ENCODE data around the gene ADARB2. TPM values are rescaled to one million over a fixed set of nuclear protein-coding genes. Genes with fewer than 3 reads are reported as not detected.

The ADARB2 gene
- total and polyA plus RNA-seq, 2 experiments from 2014 or later = 2.0 to 5.0 TPM

DNA sequence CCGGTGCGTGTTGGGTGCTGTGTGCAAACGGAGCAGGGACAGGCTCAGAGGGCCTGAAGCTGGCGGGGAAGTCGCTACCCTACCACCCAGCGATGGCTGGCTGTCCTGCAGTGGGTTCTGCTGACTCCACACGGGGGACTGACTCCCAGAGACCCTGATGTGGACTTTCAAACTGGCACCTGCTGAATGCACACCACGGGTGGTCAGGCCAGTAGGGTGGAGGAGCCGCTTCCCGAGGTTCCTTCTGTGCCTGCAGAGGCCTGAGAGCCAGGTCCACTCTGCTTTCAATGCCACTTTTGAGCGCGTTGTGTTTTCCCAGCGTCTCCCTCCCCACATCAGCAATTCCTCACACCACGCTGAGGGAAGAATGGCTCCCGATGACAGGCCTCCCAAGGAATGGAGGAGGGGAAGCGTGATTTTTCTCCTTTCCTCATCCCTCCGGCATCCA lies 135.3 kb downstream of the ADARB2 start:
- DNase-seq (ENCODE audit: low spot score) (no peak), ATAC-seq (no peak)
- Mint-ChIP-seq H3K4me3 (no peak overlapping the region), H3K36me3 (ENCODE audit: low read depth) (no peaks in the 10 kb centered on the region), H3K9me3 (no peaks in the 10 kb centered on the region), H3K27me3 (ENCODE audit: insufficient read depth, low read depth, poor library complexity) (peaks cover 6% of the 10 kb centered on the region), H3K4me1 (peaks cover 10% of the 10 kb centered on the region), H3K27ac (no peak overlapping the region)
- Histone ChIP-seq H4K20me1 (replicated peaks; ENCODE audit: insufficient read depth) (no peaks in the 10 kb centered on the region), H3K9me2 (ENCODE audit: insufficient read depth) (no peaks in the 10 kb centered on the region), H3K79me2 (replicated peaks; ENCODE audit: insufficient read depth) (no peaks in the 10 kb centered on the region), H3K4me1 (ENCODE audit: insufficient read depth) (no peaks in the 10 kb centered on the region; the same call in 1 of the 2 replicates), H2AFZ (no peak overlapping the region), H3K4me2 (no peak overlapping the region), H3F3A (replicated peaks; ENCODE audit: low read depth) (no peaks in the 10 kb centered on the region), H3K27me3 (ENCODE audit: insufficient read depth) (no peaks in the 10 kb centered on the region), H3K36me3 (ENCODE audit: insufficient read depth) (0 out of 2 replicates have a peak, but pooled peaks cover 4% of the 10 kb centered on the region), H3K4me3 (no peak overlapping the region), H3K27ac (ENCODE audit: low read depth) (no peak overlapping the region)
- no peak for TF ChIP-seq REST (IDR thresholded peaks at IDR 0.05; ENCODE audit: unreplicated experiment)
- TF ChIP-seq ZNF331 (CRISPR knock-in tag; IDR thresholded peaks at IDR 0.05; ENCODE audit: low read depth) = no peak
- no peak for TF ChIP-seq JUNB (IDR thresholded peaks at IDR 0.05; ENCODE audit: unreplicated experiment)
- no peak for TF ChIP-seq NANOG (IDR thresholded peaks at IDR 0.05; ENCODE audit: borderline replicate concordance)
- TF ChIP-seq CREB1 (CRISPR knock-in tag; IDR thresholded peaks at IDR 0.05; ENCODE audit: low read depth) = no peak
- no peak for TF ChIP-seq EZH2phosphoT487 (IDR thresholded peaks at IDR 0.05; ENCODE audit: unreplicated experiment)
- TF ChIP-seq, protein P1, sequence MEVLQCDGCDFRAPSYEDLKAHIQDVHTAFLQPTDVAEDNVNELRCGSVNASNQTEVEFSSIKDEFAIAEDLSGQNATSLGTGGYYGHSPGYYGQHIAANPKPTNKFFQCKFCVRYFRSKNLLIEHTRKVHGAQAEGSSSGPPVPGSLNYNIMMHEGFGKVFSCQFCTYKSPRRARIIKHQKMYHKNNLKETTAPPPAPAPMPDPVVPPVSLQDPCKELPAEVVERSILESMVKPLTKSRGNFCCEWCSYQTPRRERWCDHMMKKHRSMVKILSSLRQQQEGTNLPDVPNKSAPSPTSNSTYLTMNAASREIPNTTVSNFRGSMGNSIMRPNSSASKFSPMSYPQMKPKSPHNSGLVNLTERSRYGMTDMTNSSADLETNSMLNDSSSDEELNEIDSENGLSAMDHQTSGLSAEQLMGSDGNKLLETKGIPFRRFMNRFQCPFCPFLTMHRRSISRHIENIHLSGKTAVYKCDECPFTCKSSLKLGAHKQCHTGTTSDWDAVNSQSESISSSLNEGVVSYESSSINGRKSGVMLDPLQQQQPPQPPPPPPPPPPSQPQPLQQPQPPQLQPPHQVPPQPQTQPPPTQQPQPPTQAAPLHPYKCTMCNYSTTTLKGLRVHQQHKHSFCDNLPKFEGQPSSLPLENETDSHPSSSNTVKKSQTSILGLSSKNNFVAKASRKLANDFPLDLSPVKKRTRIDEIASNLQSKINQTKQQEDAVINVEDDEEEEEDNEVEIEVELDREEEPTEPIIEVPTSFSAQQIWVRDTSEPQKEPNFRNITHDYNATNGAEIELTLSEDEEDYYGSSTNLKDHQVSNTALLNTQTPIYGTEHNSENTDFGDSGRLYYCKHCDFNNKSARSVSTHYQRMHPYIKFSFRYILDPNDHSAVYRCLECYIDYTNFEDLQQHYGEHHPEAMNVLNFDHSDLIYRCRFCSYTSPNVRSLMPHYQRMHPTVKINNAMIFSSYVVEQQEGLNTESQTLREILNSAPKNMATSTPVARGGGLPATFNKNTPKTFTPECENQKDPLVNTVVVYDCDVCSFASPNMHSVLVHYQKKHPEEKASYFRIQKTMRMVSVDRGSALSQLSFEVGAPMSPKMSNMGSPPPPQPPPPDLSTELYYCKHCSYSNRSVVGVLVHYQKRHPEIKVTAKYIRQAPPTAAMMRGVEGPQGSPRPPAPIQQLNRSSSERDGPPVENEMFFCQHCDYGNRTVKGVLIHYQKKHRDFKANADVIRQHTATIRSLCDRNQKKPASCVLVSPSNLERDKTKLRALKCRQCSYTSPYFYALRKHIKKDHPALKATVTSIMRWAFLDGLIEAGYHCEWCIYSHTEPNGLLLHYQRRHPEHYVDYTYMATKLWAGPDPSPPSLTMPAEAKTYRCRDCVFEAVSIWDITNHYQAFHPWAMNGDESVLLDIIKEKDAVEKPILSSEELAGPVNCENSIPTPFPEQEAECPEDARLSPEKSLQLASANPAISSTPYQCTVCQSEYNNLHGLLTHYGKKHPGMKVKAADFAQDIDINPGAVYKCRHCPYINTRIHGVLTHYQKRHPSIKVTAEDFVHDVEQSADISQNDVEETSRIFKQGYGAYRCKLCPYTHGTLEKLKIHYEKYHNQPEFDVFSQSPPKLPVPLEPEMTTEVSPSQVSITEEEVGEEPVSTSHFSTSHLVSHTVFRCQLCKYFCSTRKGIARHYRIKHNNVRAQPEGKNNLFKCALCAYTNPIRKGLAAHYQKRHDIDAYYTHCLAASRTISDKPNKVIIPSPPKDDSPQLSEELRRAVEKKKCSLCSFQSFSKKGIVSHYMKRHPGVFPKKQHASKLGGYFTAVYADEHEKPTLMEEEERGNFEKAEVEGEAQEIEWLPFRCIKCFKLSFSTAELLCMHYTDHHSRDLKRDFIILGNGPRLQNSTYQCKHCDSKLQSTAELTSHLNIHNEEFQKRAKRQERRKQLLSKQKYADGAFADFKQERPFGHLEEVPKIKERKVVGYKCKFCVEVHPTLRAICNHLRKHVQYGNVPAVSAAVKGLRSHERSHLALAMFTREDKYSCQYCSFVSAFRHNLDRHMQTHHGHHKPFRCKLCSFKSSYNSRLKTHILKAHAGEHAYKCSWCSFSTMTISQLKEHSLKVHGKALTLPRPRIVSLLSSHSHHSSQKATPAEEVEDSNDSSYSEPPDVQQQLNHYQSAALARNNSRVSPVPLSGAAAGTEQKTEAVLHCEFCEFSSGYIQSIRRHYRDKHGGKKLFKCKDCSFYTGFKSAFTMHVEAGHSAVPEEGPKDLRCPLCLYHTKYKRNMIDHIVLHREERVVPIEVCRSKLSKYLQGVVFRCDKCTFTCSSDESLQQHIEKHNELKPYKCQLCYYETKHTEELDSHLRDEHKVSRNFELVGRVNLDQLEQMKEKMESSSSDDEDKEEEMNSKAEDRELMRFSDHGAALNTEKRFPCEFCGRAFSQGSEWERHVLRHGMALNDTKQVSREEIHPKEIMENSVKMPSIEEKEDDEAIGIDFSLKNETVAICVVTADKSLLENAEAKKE (CRISPR knock-in tag; IDR thresholded peaks at IDR 0.05) = no peak
- no peak for TF ChIP-seq CTCF (conservative IDR thresholded peaks at IDR 0.05; ENCODE audit: low read depth in 2 of 2)
- TF ChIP-seq STAT1 (IDR thresholded peaks at IDR 0.05; ENCODE audit: unreplicated experiment) = no peak
- TF ChIP-seq, protein P2, sequence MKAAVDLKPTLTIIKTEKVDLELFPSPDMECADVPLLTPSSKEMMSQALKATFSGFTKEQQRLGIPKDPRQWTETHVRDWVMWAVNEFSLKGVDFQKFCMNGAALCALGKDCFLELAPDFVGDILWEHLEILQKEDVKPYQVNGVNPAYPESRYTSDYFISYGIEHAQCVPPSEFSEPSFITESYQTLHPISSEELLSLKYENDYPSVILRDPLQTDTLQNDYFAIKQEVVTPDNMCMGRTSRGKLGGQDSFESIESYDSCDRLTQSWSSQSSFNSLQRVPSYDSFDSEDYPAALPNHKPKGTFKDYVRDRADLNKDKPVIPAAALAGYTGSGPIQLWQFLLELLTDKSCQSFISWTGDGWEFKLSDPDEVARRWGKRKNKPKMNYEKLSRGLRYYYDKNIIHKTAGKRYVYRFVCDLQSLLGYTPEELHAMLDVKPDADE (IDR thresholded peaks at IDR 0.05) = no peak
- no peak for TF ChIP-seq EZH2 (IDR thresholded peaks at IDR 0.05; ENCODE audit: low read depth, unreplicated experiment)
- TF ChIP-seq POLR2AphosphoS5 (IDR thresholded peaks at IDR 0.05; ENCODE audit: low read depth) = no peak
